Measurements from ENCODE around the gene INF2. TPM values are rescaled to one million over a fixed set of nuclear protein-coding genes. Genes with fewer than 3 reads are reported as not detected.

The INF2 gene
- total RNA-seq, result 124 and 130 TPM in 2 replicates
- long read RNA-seq, partial matches to known transcripts, result 3 of 5 reads
- long read RNA-seq, other reads (novel, unspliced or antisense), result 2 of 5 reads

DNA sequence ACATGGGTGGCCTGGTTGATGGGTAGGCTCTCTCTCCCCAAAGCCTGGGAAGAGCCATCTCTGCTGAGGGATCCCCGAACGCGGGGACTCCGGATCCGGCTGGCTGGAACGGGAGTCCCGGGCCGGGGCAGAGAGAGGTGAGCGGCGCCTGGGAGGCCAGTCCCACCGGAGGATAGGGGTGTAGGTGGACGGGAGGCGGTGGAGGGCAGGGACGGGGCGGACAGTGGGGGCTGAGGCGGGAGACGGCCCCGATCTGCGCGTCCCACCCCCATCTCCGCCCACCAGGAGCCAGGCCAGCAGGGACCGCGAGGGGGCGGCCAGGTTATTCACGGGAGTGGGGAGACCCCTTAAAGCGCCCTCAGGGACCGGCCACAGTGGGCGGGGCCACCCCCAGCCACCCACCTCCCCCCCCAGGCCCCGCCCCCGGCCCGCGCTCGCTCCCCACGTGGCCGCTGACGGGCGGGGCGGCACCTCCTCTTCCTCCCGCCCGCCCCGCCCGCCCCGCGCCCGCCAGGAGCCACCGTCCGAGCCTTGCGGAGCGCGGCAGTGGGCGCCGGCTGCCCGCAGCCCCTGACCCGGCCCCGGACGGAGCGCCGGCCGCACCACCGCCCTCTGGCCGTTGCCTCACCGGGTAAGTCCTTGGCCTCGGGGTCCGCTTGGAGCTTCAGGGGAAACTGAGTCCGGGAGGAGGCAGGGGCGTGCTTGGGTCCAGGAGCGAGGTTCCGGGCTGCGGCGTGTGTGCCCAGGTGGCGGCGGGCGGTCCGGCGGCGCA is at the start of gene INF2:
TSS of gene INF2 (plus strand) at position 510 of the 772 bp plus-strand sequence. CDS start 11,748 bp downstream, outside the sequence.
- peak within 1 kb of the TSS; percentile 73 for H3K27ac Mint-ChIP-seq (ENCODE audit: unreplicated experiment)
- H3K4me1 Mint-ChIP-seq (ENCODE audit: unreplicated experiment), result peaks cover 49% of the 10 kb centered on the region
- no peaks in the 10 kb centered on the region for H3K36me3 Mint-ChIP-seq (ENCODE audit: unreplicated experiment)
- no peaks in the 10 kb centered on the region for H3K27me3 Mint-ChIP-seq (ENCODE audit: unreplicated experiment)
- H3K4me3 Mint-ChIP-seq (ENCODE audit: unreplicated experiment), result peak within 1 kb of the TSS; percentile 78
- DNase-seq (ENCODE audit: extremely low spot score, unreplicated experiment), result no peak
- no peaks in the 10 kb centered on the region for H3K9me3 Mint-ChIP-seq (ENCODE audit: unreplicated experiment)
- TF ChIP-seq, protein P1, sequence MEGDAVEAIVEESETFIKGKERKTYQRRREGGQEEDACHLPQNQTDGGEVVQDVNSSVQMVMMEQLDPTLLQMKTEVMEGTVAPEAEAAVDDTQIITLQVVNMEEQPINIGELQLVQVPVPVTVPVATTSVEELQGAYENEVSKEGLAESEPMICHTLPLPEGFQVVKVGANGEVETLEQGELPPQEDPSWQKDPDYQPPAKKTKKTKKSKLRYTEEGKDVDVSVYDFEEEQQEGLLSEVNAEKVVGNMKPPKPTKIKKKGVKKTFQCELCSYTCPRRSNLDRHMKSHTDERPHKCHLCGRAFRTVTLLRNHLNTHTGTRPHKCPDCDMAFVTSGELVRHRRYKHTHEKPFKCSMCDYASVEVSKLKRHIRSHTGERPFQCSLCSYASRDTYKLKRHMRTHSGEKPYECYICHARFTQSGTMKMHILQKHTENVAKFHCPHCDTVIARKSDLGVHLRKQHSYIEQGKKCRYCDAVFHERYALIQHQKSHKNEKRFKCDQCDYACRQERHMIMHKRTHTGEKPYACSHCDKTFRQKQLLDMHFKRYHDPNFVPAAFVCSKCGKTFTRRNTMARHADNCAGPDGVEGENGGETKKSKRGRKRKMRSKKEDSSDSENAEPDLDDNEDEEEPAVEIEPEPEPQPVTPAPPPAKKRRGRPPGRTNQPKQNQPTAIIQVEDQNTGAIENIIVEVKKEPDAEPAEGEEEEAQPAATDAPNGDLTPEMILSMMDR (IDR thresholded peaks at IDR 0.05), result no peak

DNA sequence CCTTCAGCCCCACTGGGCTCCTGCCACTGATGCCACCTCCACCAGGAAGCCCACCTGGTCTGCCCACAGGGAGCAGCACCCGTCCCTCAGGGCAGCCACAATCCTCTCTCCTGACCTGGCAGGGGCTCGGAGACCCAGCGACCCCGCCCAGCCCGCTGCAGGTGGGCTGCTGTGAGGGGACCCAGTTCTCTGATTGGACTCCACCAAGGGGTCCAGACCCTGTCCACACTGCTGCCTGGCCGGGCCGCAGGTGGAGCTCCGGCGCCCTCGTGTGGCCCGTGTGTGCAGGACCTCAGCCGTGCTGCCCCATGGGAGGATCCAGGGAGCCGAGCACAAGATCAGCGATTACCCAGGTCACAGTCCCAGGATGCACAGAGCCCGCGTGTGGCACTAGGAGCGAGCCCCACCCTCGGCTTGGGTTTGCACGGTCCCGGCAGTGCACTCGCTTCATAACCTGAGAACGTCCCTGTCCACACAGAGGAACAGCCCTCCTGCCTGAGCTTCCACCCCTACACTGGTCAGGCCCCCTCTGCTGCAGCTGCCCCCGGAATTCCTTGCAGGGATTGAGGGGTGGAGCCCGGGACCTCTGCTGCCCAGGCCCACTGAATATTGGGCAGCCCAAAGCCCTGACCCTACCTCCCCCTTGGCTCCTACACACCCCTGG is 49.4 kb upstream of the INF2 start:
- Mint-ChIP-seq H3K27me3 (ENCODE audit: unreplicated experiment) (peaks cover 23% of the 10 kb centered on the region), H3K9me3 (ENCODE audit: unreplicated experiment) (no peaks in the 10 kb centered on the region), H3K36me3 (ENCODE audit: unreplicated experiment) (peaks cover 3% of the 10 kb centered on the region), H3K4me3 (ENCODE audit: unreplicated experiment) (no peak overlapping the region), H3K4me1 (ENCODE audit: unreplicated experiment) (peaks cover 5% of the 10 kb centered on the region), H3K27ac (ENCODE audit: unreplicated experiment) (no peak overlapping the region)
- DNase-seq (ENCODE audit: extremely low spot score, unreplicated experiment), result no peak
- TF ChIP-seq, protein P1 (IDR thresholded peaks at IDR 0.05), result peak; percentile 95

DNA sequence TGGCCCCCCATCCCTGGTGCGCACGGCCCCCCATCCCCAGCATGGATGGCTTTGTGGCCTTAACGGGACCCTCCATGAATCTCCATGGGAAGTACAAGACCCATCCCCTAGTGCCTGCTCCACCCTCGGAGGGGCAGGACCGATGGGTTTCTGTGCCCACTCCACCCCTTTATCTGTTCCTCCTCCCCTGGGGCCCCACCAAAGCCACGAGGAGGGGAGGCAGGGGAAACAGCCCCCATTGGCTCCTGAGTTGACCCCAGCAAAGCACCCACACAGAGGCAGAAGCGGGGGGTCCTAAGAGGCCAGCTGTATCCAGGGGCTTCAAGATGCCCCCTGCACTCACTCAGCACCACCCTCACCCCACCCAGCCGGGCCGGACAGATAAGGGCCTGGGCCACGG is 48.7 kb upstream of the INF2 start:
- peaks cover 3% of the 10 kb centered on the region for H3K36me3 Mint-ChIP-seq (ENCODE audit: unreplicated experiment)
- no peaks in the 10 kb centered on the region for H3K9me3 Mint-ChIP-seq (ENCODE audit: unreplicated experiment)
- no peak overlapping the region for H3K4me3 Mint-ChIP-seq (ENCODE audit: unreplicated experiment)
- DNase-seq (ENCODE audit: extremely low spot score, unreplicated experiment), result no peak
- TF ChIP-seq, protein P1 (IDR thresholded peaks at IDR 0.05), result no peak
- H3K4me1 Mint-ChIP-seq (ENCODE audit: unreplicated experiment), result peaks cover 5% of the 10 kb centered on the region
- peaks cover 26% of the 10 kb centered on the region for H3K27me3 Mint-ChIP-seq (ENCODE audit: unreplicated experiment)
- H3K27ac Mint-ChIP-seq (ENCODE audit: unreplicated experiment), result no peak overlapping the region

DNA sequence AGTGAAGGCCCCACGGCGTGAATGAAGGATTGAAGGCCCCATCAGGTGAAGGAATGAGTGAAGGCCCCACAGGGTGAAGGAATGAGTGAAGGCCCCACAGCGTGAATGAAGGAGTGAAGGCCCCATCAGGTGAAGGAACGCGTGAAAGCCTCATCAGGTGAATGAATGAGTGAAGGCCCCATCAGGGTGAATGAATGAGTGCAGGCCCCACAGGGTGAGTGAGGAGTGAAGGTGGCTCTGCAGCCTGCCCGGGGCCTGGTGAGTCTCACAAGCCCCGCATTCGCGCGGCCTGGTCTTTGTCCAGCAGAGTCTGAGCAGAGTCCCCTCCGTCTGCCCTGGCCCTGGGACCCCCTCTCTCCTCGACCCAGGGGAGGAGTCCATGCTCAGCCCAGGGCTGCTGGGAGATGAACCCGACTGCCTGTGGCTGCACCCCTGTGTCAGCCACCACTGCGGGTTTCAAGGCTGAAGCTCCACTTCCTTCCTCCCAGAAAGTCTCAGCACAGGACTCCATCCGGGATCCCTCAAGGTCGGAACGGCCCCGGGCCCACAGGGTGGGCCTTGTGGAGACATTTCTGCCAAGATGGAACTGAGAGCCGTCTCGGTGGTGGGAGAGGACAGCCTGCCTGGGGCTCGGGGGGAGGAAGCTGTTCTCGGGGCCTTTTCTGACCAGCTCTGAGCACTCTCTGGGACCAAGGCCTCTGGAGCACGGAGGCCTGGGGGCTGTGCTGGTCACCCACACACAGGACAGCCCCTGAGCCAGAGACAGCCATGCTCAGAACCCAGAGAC is 47.5 kb upstream of the INF2 start:
- DNase-seq (ENCODE audit: extremely low spot score, unreplicated experiment), result no peak
- Mint-ChIP-seq H3K27me3 (ENCODE audit: unreplicated experiment) (peaks cover 32% of the 10 kb centered on the region), H3K4me1 (ENCODE audit: unreplicated experiment) (peaks cover 5% of the 10 kb centered on the region), H3K27ac (ENCODE audit: unreplicated experiment) (no peak overlapping the region), H3K36me3 (ENCODE audit: unreplicated experiment) (peaks cover 3% of the 10 kb centered on the region), H3K9me3 (ENCODE audit: unreplicated experiment) (no peaks in the 10 kb centered on the region), H3K4me3 (ENCODE audit: unreplicated experiment) (no peak overlapping the region)
- TF ChIP-seq, protein P1 (IDR thresholded peaks at IDR 0.05), result no peak

Measured in osteocyte (in vitro differentiated cells).